Neural cell (in vitro differentiated cells): Measurements from ENCODE around the gene CERS1.

ENCODE experiments used
- EP300 ChIP-seq: fragments of 450-650 bp; conservative IDR thresholded peaks from 2 replicates; pipeline ENCODE4 v1.6.1; 2014; ENCODE audit warnings: antibody characterized with exemption, mild to moderate bottlenecking, moderate library complexity; ENCODE audit not compliant: poor library complexity, severe bottlenecking
- EZH2 ChIP-seq: fragments of 200-600, 300-800 bp; shearing (Covaris generic), sonication (generic); IDR thresholded peaks from 2 replicates; pipeline ENCODE4 v1.6.1; 2014; ENCODE audit warnings: antibody characterized with exemption, low read length, borderline replicate concordance, mild to moderate bottlenecking; ENCODE audit not compliant: insufficient read depth, poor library complexity, severe bottlenecking
- POLR2AphosphoS5 ChIP-seq: IDR thresholded peaks from 2 replicates; pipeline ENCODE4 v1.6.1; 2012
- RAD21 ChIP-seq: fragments of 450-650 bp; conservative IDR thresholded peaks from 2 replicates; pipeline ENCODE4 v1.6.1; 2014; ENCODE audit warnings: antibody characterized with exemption, mild to moderate bottlenecking, moderate library complexity
- TF ChIP-seq, protein P1 (sequence below): fragments of 450-650 bp; IDR thresholded peaks from 2 replicates; pipeline ENCODE4 v1.5.1; 2014; ENCODE audit warnings: antibody characterized with exemption, mild to moderate bottlenecking, moderate library complexity; ENCODE audit not compliant: poor library complexity, severe bottlenecking

DNA sequence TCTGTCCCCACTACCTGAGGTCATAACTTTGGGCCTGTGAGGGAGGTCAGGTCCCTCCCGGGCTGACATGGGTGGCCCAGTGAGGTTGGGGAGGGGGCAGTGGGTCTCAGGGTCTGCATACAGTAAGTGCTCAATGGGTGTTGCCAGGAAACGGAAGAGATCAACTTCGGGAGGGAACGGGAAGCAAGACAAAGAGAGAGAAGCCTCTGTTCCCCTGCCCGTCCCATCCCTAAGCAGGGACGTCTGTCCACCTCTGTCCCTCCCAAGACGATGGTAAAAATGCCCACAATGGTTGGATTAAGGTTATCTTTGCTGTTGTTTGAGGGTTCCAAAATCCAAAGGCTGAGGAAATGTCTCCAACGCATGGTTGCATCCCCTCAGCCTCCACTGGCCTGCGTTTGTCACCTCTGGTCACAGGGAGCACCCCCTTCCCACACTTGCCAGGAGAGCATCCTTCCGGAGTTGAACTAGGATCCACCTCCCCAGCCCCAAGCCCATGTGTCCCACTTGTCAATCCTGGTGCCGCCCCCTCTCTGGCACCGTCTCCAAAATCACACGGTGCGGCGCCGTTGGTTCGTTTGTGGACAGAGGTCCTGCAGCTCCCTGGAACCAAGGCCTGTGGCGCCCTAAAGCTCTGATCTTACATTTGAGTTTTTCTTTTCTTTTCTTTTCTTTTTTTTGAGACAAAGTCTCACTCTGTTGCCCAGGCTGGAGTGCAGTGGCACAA is 45.8 kb upstream of the CERS1 start:
- TF ChIP-seq, protein P1, sequence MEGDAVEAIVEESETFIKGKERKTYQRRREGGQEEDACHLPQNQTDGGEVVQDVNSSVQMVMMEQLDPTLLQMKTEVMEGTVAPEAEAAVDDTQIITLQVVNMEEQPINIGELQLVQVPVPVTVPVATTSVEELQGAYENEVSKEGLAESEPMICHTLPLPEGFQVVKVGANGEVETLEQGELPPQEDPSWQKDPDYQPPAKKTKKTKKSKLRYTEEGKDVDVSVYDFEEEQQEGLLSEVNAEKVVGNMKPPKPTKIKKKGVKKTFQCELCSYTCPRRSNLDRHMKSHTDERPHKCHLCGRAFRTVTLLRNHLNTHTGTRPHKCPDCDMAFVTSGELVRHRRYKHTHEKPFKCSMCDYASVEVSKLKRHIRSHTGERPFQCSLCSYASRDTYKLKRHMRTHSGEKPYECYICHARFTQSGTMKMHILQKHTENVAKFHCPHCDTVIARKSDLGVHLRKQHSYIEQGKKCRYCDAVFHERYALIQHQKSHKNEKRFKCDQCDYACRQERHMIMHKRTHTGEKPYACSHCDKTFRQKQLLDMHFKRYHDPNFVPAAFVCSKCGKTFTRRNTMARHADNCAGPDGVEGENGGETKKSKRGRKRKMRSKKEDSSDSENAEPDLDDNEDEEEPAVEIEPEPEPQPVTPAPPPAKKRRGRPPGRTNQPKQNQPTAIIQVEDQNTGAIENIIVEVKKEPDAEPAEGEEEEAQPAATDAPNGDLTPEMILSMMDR: no peak
- TF ChIP-seq EZH2: no peak
- no peak for TF ChIP-seq RAD21
- no peak for TF ChIP-seq POLR2AphosphoS5
- no peak for TF ChIP-seq EP300
